ENCODE data around the gene ITGB3BP.
A peak's percentile ranks its signal among the peaks of the same experiment; 100 is the strongest.

ITGB3BP gene, protein sequence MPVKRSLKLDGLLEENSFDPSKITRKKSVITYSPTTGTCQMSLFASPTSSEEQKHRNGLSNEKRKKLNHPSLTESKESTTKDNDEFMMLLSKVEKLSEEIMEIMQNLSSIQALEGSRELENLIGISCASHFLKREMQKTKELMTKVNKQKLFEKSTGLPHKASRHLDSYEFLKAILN

GRCh38 chr1:63522891-63523728 lies at the start of gene ITGB3BP, which contains the start of gene EFCAB7:
Gene ITGB3BP, minus strand, starts transcription at chr1:63523225. Its CDS starts 92 bp downstream, at chr1:63523133.
Gene EFCAB7, plus strand, starts transcription at chr1:63523525. Its CDS starts 2,048 bp downstream, at chr1:63525573.
- Histone ChIP-seq H3K36me3 (ENCODE audit: control insufficient read depth in 2 of 2, insufficient read depth in 1 of 2, low read length in 2 of 2) (peaks cover 7 to 15% of the 10 kb centered on the region in 2 experiments; a peak in 2 of 3 replicates), H3K9me3 (ENCODE audit: control insufficient read depth, insufficient read depth, low read depth, low read length) (no peaks in the 10 kb centered on the region), H3K4me1 (ENCODE audit: control insufficient read depth, insufficient read depth, low read length) (peaks cover 4% of the 10 kb centered on the region; the same call in 1 of the 2 replicates), H3K4me3 (ENCODE audit: low read depth, low read length) (peak within 1 kb of the TSS; percentile 77), H3K27ac (ENCODE audit: extremely low read depth, low read depth, low read length) (peak within 1 kb of the TSS; percentile 74)
- CTCF ChIA-PET, result interaction anchor here (1.1 to 1.9 kb wide), 2 partner anchors 14 to 196 kb away, joined by 3 to 8 read pairs; no protein-coding TSS in a partner anchor
- POLR2A ChIA-PET, result interaction anchor here (0.6 to 2.0 kb wide), 4 partner anchors 15 to 203 kb away, joined by 3 to 4 read pairs (median 4); partner anchors contain the start of gene FOXD3
- TF ChIP-seq PATZ1 (tag by site-specific recombination; IDR thresholded peaks at IDR 0.05) (peak; percentile 98), GLI4 (tag by site-specific recombination; IDR thresholded peaks at IDR 0.05) (peak; percentile 99), ZBTB44 (tag by site-specific recombination; IDR thresholded peaks at IDR 0.05) (peak; percentile 67; the same call in 1 of the 2 replicates), WT1 (tag by site-specific recombination; IDR thresholded peaks at IDR 0.05) (peak; percentile 64), BCL11A (tag by site-specific recombination; IDR thresholded peaks at IDR 0.05; ENCODE audit: low read depth) (peak; percentile 68; the same call in 1 of the 2 replicates), ZNF549 (tag by site-specific recombination; IDR thresholded peaks at IDR 0.05) (no peak), ZBTB7A (tag by site-specific recombination; IDR thresholded peaks at IDR 0.05; ENCODE audit: low read depth) (peak; percentile 96), HOXC10 (CRISPR knock-in tag; IDR thresholded peaks at IDR 0.05) (0 out of 2 replicates have a peak, but pooled peaks have one; percentile 56), ZNF324 (tag by site-specific recombination; IDR thresholded peaks at IDR 0.05) (peak; percentile 100), AEBP2 (tag by site-specific recombination; IDR thresholded peaks at IDR 0.05; ENCODE audit: borderline replicate concordance) (peak; percentile 78; the same call in 1 of the 2 replicates), ZNF214 (tag by site-specific recombination; IDR thresholded peaks at IDR 0.05; ENCODE audit: borderline replicate concordance) (no peak), ZNF292 (tag by site-specific recombination; IDR thresholded peaks at IDR 0.05; ENCODE audit: borderline replicate concordance, low read depth) (no peak), GLIS1 (tag by site-specific recombination; IDR thresholded peaks at IDR 0.05) (peak; percentile 46; the same call in 1 of the 2 replicates), ZNF830 (tag by site-specific recombination; IDR thresholded peaks at IDR 0.05; ENCODE audit: low read depth) (no peak), ZNF302 (tag by site-specific recombination; IDR thresholded peaks at IDR 0.05; ENCODE audit: low read depth) (peak; percentile 97)
- TF ChIP-seq, protein P1, sequence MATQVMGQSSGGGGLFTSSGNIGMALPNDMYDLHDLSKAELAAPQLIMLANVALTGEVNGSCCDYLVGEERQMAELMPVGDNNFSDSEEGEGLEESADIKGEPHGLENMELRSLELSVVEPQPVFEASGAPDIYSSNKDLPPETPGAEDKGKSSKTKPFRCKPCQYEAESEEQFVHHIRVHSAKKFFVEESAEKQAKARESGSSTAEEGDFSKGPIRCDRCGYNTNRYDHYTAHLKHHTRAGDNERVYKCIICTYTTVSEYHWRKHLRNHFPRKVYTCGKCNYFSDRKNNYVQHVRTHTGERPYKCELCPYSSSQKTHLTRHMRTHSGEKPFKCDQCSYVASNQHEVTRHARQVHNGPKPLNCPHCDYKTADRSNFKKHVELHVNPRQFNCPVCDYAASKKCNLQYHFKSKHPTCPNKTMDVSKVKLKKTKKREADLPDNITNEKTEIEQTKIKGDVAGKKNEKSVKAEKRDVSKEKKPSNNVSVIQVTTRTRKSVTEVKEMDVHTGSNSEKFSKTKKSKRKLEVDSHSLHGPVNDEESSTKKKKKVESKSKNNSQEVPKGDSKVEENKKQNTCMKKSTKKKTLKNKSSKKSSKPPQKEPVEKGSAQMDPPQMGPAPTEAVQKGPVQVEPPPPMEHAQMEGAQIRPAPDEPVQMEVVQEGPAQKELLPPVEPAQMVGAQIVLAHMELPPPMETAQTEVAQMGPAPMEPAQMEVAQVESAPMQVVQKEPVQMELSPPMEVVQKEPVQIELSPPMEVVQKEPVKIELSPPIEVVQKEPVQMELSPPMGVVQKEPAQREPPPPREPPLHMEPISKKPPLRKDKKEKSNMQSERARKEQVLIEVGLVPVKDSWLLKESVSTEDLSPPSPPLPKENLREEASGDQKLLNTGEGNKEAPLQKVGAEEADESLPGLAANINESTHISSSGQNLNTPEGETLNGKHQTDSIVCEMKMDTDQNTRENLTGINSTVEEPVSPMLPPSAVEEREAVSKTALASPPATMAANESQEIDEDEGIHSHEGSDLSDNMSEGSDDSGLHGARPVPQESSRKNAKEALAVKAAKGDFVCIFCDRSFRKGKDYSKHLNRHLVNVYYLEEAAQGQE (tag by site-specific recombination; IDR thresholded peaks at IDR 0.05), result peak; percentile 95
- TF ChIP-seq, protein P2, sequence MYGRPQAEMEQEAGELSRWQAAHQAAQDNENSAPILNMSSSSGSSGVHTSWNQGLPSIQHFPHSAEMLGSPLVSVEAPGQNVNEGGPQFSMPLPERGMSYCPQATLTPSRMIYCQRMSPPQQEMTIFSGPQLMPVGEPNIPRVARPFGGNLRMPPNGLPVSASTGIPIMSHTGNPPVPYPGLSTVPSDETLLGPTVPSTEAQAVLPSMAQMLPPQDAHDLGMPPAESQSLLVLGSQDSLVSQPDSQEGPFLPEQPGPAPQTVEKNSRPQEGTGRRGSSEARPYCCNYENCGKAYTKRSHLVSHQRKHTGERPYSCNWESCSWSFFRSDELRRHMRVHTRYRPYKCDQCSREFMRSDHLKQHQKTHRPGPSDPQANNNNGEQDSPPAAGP (tag by site-specific recombination; IDR thresholded peaks at IDR 0.05), result peak; percentile 99
- TF ChIP-seq, protein P3, sequence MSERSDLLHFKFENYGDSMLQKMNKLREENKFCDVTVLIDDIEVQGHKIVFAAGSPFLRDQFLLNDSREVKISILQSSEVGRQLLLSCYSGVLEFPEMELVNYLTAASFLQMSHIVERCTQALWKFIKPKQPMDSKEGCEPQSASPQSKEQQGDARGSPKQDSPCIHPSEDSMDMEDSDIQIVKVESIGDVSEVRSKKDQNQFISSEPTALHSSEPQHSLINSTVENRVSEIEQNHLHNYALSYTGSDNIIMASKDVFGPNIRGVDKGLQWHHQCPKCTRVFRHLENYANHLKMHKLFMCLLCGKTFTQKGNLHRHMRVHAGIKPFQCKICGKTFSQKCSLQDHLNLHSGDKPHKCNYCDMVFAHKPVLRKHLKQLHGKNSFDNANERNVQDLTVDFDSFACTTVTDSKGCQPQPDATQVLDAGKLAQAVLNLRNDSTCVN (tag by site-specific recombination; optimal IDR thresholded peaks at IDR 0.05), result peak; percentile 99
- TF ChIP-seq, protein P4, sequence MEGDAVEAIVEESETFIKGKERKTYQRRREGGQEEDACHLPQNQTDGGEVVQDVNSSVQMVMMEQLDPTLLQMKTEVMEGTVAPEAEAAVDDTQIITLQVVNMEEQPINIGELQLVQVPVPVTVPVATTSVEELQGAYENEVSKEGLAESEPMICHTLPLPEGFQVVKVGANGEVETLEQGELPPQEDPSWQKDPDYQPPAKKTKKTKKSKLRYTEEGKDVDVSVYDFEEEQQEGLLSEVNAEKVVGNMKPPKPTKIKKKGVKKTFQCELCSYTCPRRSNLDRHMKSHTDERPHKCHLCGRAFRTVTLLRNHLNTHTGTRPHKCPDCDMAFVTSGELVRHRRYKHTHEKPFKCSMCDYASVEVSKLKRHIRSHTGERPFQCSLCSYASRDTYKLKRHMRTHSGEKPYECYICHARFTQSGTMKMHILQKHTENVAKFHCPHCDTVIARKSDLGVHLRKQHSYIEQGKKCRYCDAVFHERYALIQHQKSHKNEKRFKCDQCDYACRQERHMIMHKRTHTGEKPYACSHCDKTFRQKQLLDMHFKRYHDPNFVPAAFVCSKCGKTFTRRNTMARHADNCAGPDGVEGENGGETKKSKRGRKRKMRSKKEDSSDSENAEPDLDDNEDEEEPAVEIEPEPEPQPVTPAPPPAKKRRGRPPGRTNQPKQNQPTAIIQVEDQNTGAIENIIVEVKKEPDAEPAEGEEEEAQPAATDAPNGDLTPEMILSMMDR (tag by site-specific recombination; IDR thresholded peaks at IDR 0.05), result peak; percentile 50; the same call in 1 of the 2 replicates

Measured in HEK293 (cell line).